HG03025 (cell line): ENCODE results near the gene ACTRT2.

Experiments used
- ATAC-seq: cut with Tn5 transposase; IDR thresholded peaks from one replicate; pipeline ENCODE4 v1.9.1; 2021; ENCODE audit warnings: mild to moderate bottlenecking, moderate library complexity; ENCODE audit not compliant: unreplicated experiment, low FRiP score

ACTRT2 gene

GRCh38 chr1:2983319-2983705, 38.0 kb upstream of the ACTRT2 start:
- no peak for ATAC-seq

- ATAC-seq, result no peak
Measured at GRCh38 chr1:2983706-2984398, 37.4 kb upstream of the ACTRT2 start.

- no peak for ATAC-seq
Measured at GRCh38 chr1:2984399-2985061, 36.7 kb upstream of the ACTRT2 start.

GRCh38 chr1:2985067-2985561, 36.2 kb upstream of the ACTRT2 start:
- ATAC-seq, result no peak

GRCh38 chr1:2985694-2986548, 35.3 kb upstream of the ACTRT2 start:
- no peak for ATAC-seq

GRCh38 chr1:2986549-2987305, 34.5 kb upstream of the ACTRT2 start:
- no peak for ATAC-seq

GRCh38 chr1:2987773-2988172, 33.5 kb upstream of the ACTRT2 start:
- ATAC-seq, result no peak

GRCh38 chr1:2988256-2988655, 33.0 kb upstream of the ACTRT2 start:
- ATAC-seq, result no peak

GRCh38 chr1:2989185-2989584, 32.1 kb upstream of the ACTRT2 start:
- no peak for ATAC-seq

- ATAC-seq, result no peak
Measured at GRCh38 chr1:2989976-2990375, 31.3 kb upstream of the ACTRT2 start.

- no peak for ATAC-seq
Measured at GRCh38 chr1:2990376-2991115, 30.7 kb upstream of the ACTRT2 start.

- ATAC-seq, result no peak
Measured at GRCh38 chr1:2991753-2992495, 29.3 kb upstream of the ACTRT2 start.

- no peak for ATAC-seq
Measured at GRCh38 chr1:2998503-2999100, 22.7 kb upstream of the ACTRT2 start.

GRCh38 chr1:2999138-2999537, 22.1 kb upstream of the ACTRT2 start:
- no peak for ATAC-seq

GRCh38 chr1:2999571-2999970, 21.7 kb upstream of the ACTRT2 start:
- no peak for ATAC-seq

GRCh38 chr1:3000214-3000613, 21.1 kb upstream of the ACTRT2 start:
- ATAC-seq, result no peak

- ATAC-seq, result no peak
Measured at GRCh38 chr1:3000671-3001470, 20.4 kb upstream of the ACTRT2 start.
